CD1c-positive myeloid dendritic cell (primary cell): ENCODE measurements around the gene PLCXD3.
"Not testable (repeated sequence)": the region's sequence is repeated elsewhere in the genome, so short reads cannot be mapped to it uniquely, and the experiment has no call there.

Source experiments
- DNase-seq: peaks from one replicate; pipeline ENCODE4 v3.0.0-alpha.2; 2016; ENCODE audit errors: extremely low spot score

The PLCXD3 gene

GRCh38 chr5:41493490-41494126 is 16.8 kb downstream of the PLCXD3 start:
- DNase-seq, result not testable (repeated sequence)

GRCh38 chr5:41485533-41485932 is 24.9 kb downstream of the PLCXD3 start:
- no peak for DNase-seq

GRCh38 chr5:41482715-41483114 is 27.7 kb downstream of the PLCXD3 start:
- DNase-seq, result no peak

GRCh38 chr5:41482173-41482572 is 28.2 kb downstream of the PLCXD3 start:
- no peak for DNase-seq

DNA sequence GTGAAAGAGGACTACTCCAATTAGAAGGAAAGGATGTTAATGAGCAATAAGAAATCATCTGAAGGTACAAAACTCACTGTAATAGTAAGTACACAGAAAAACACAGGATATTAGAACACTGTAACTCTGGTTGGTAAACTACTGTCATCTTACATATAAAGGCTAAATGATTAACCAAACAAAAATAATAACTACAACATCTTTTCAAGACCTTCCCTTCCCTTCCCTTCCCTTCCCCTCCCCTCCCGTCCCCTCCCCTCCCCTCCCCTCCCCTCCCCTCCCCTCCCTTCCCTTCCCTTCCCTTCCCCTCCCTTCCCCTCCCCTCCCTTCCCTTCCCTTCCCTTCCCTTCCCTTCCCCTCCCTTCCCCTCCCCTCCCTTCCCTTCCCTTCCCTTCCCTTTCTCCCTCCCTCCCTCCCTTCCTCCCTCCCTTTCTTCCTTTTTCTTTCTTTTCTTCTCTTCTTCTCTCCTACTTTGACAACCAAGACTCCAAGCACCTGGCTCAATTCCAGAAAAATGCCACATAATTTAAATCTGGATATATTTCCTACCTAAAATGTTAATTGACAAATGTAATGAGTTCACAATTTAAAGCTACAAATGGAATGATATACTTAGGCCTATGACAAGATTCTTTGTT is 38.7 kb downstream of the PLCXD3 start:
- not testable (repeated sequence) for DNase-seq

- DNase-seq, result no peak
These were observed 44.8 kb downstream of the PLCXD3 start for GRCh38 chr5:41465493-41466171.

- no peak for DNase-seq
These were observed 50.8 kb downstream of the PLCXD3 start for GRCh38 chr5:41459557-41459956.

- DNase-seq, result no peak
These were observed 53.3 kb downstream of the PLCXD3 start for GRCh38 chr5:41457094-41457493.

DNA sequence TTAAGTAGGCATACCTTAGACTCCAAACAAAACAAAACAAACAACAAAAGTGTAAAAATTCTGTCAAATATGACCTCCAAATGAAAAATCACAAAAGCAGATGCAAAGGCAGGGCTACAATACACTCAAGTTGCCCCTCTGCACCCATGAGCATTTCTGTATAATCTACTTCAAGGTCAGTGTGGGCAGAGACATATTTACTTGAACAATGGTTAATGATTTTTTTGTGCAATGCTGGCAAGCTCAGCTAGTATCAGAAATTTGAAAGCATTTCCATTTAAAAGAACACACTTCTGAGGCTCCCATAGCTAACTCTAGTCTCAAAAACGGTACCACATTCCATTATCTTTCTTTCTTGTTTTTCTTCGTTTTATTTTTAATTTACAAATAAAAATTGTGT is 57.9 kb downstream of the PLCXD3 start:
- DNase-seq, result no peak

- DNase-seq, result no peak
These were observed 62.5 kb downstream of the PLCXD3 start for GRCh38 chr5:41447650-41448510.

GRCh38 chr5:41445937-41446563 is 64.4 kb downstream of the PLCXD3 start:
- DNase-seq, result no peak

DNA sequence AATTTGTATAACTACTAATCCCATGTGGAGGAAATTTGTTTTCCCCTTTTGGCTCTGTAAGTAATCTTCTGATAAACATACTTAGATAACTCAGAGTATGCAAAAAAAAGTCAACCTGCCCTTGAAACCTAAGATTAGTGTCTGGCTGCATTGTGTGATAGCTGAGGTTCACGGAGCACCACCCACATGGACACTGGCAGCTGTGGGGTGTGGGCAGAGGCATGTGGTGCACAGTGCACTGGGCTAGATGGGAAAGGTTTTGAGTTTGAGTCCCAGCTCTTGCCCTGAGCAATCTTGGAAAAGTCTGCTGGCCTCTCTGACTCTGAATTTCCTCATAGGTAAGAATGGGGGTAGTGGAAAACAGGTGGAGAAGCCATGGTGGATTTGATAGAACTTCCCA is 75.1 kb downstream of the PLCXD3 start:
- DNase-seq, result no peak

DNA sequence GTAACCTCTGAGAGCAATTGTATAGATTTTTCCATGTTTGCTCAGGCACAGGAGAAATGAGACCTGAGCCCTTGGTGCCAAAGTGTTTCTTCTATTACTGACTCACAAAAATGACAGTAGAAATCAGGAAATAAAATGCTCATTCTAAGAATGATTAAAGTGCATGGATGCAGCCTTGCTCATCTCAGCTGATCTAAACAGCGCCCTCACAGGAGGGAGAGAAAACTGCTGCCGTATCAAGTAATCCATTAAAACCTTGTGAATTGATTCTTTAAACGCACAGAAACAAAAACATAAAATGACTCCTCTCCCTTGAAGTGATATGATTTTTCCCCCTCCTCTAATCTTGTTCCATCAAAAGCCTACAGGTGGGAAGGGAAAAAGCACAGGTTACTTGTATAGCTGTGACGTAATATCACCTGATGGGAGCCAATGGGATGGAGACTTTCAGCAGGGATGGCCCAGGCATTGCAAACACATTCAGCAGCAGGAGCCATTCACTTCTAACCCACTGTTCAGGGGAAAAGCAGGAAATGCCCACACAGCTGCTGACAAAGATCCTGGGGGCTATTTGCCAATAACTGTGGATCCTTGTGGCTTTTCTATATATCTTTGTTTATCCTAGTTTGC is 76.7 kb downstream of the PLCXD3 start:
- DNase-seq, result no peak

DNA sequence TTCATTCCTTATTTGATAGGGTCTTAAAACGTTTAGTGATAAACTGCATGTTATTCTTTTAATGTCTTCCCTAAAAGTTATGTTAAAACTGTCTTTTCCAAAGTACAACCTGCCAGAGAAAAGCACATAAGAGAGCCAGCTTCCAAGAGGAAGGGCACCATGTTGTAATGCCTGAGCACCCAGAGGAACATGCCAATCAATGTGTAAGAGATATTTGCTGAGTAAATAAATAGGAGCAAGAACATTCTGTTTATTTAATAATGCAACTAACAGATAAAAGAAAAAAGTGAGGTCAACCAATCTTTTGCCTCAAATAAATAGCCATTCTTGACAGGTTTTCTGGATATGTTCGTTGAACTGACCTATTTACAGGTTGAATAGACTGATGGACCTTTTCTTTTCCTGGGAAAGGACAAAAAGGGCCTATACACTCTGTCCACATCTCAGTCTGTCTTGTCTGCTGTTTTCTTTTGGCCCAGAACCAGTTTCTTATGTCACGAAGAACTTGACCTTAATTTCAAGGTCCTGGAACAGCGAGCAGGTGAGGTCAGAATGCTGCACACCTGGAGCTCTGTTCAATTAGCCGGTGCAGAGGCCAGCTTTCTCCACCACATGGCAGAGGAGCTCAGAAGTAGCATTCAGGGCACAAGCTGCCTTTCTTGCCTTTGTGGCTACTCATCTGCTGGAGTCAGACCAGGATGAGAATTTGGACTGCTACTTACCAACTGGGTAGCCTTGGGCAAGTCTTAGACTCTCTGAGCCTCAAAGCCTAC is 77.7 kb downstream of the PLCXD3 start:
- DNase-seq, result no peak

DNA sequence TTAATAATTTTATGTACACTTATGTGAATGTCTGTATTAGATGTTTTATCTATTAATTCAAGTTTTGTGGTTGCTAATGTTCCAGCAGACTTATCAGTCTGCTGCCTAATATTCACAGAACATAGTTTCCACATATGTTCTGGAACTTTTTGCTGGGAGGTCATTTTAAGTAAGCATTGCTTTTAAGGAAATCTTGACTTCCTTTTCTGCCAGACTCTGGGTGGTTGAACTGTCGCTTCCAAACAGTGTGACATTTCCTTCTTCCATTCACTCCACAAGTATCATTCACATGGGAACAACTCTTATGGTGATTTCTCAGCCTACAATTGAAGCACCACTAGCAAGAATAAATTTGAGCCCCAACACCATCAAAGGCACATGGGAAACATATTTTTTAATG is 82.9 kb downstream of the PLCXD3 start:
- no peak for DNase-seq

DNA sequence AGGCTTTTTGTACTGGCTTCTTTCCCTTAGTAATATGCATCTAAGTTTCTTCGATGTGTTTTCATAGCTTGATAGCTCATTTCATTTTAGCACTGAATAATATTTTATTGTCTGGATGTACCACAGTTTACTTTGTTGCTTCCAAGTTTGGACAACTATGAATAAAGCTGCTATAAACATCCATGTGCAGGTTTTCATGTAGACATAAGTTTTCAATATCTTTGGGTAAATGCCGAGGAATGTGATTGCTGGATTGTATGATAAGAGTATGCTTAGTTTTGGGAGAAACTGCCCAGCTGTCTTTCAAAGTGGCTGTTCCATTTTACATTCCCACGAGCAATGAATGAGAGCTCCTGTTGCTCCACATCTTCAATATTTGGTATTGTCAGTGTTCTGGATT is 84.7 kb downstream of the PLCXD3 start:
- DNase-seq, result no peak

DNA sequence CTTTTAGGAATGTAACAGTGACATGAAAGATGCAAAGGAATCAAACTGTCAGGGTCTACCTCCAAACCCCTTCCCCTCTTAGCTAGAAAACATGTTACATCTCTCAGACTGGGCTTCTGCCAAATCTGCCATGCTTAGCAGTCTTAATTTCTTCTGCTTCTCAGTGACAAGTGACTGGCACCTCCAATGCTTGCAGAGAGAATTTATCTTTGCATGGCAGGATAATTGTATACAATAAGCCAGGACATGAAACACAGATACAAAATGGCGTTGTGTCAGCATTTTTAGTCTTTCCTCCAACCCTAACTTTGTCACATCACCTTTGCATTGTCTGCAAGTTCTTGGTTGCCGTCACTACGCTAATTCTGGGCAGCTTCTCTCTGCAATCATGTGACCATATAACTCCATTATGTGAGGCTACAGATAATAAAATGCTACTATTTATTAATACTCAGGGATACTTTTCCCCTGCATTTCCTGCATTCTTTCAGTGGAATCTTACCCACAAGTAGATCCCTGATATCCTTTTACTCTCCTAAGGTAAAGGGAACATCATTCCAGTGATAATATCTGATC is 89.8 kb downstream of the PLCXD3 start:
- no peak for DNase-seq

GRCh38 chr5:41418220-41419031 is 92.0 kb downstream of the PLCXD3 start:
- DNase-seq, result no peak

GRCh38 chr5:41416336-41416735 is 94.1 kb downstream of the PLCXD3 start:
- DNase-seq, result no peak
